Stimulated activated naive CD8-positive, alpha-beta T cell treated with anti-CD3 and anti-CD28 coated beads, Interleukin-15, amount 100 ng/mL, for 72 hours (primary cell): ENCODE measurements around the gene HS3ST6.
"Not testable (repeated sequence)": the region's sequence is repeated elsewhere in the genome, so short reads cannot be mapped to it uniquely, and the experiment has no call there.

Experiments
- ATAC-seq: fragments of 150-1000 bp; cut with Tn5 transposase; 2 replicates; pipeline ENCODE4 v1.10.0; 2021; ENCODE audit warnings: mild to moderate bottlenecking, moderate library complexity
- DNase-seq, 2 donors: peaks; one replicate each; pipeline ENCODE4 v3.0.0; 2021 to 2022
- H3K27ac Mint-ChIP-seq, 2 donors: one replicate each; pipeline ENCODE4 v1.8.0; 2022; ENCODE audit warnings: mild to moderate bottlenecking in 2 of 2, mixed read lengths in 2 of 2, moderate library complexity in 2 of 2
- H3K27me3 Mint-ChIP-seq: one replicate; pipeline ENCODE4 v1.8.0; 2022; ENCODE audit warnings: mixed read lengths
- H3K4me1 Mint-ChIP-seq: one replicate; pipeline ENCODE4 v1.8.0; 2022; ENCODE audit warnings: mild to moderate bottlenecking, mixed read lengths
- H3K4me3 Mint-ChIP-seq, 2 donors: one replicate each; pipeline ENCODE4 v1.8.0; 2022; ENCODE audit warnings: mild to moderate bottlenecking in 2 of 2, mixed read lengths in 2 of 2, moderate library complexity in 1 of 2
- H3K9me3 Mint-ChIP-seq, 2 donors: one replicate each; pipeline ENCODE4 v1.8.0; 2022; ENCODE audit warnings: mixed read lengths in 2 of 2

HS3ST6 gene

GRCh38 chr16:1908184-1908583 is 10.0 kb downstream of the HS3ST6 start:
- Mint-ChIP-seq H3K27me3 (peaks cover 37% of the 10 kb centered on the region), H3K9me3 (no peaks in the 10 kb centered on the region), H3K4me3 (no peak overlapping the region), H3K27ac (no peak overlapping the region), H3K4me1 (no peaks in the 10 kb centered on the region)
- ATAC-seq = no peak
- no peak for DNase-seq

- H3K27ac Mint-ChIP-seq = no peak overlapping the region
- H3K4me3 Mint-ChIP-seq = no peak overlapping the region
- no peaks in the 10 kb centered on the region for H3K4me1 Mint-ChIP-seq
- peaks cover 37% of the 10 kb centered on the region for H3K27me3 Mint-ChIP-seq
- no peak for DNase-seq
- no peaks in the 10 kb centered on the region for H3K9me3 Mint-ChIP-seq
- ATAC-seq = peak; percentile 34
Measured at GRCh38 chr16:1907226-1907860, 10.9 kb downstream of the HS3ST6 start.

- no peak for DNase-seq
- Mint-ChIP-seq H3K27ac (no peak overlapping the region), H3K9me3 (no peaks in the 10 kb centered on the region), H3K4me3 (no peak overlapping the region), H3K4me1 (no peaks in the 10 kb centered on the region), H3K27me3 (peaks cover 37% of the 10 kb centered on the region)
- ATAC-seq = no peak
Measured at GRCh38 chr16:1906846-1907165, 11.4 kb downstream of the HS3ST6 start.

DNA sequence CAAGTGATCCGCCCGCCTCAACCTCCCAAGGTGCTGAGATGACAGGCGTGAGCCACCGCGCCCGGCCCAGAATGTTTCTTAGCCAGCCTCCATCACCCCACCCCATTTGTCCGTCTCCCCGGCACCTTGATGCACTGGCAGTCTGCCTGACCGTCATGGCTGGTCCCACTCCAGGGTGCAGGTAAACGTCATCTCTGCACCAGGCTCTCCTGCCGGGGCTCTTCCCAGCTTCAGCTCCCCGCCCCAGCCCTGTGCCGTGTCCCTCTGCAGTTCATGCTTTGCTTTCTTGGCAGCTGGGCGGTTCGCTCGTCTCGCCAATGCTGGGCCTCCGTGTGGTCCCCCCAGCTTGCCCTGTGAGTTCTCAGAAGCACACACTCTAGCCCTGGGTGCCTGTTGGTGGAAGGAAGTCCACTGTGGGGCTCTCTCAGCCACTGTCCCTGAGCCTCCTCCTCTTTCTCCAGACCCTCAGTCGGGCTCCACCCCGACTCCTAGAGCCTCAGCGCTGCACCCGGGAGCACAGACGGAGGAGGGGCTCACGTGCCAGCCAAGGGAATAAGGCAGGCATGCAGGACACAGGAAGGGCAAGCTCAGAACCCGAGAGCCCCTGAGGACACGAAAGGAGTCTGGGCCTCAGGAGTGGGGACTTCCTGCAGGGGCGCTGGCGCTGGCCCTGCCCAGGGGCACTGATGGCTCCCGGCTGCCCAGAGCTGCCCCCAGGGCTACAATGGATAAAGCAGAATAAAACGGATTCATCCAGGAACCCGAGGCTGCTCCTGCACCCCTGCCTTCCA is 12.0 kb downstream of the HS3ST6 start:
- H3K27me3 Mint-ChIP-seq = peaks cover 37% of the 10 kb centered on the region
- no peak overlapping the region for H3K27ac Mint-ChIP-seq
- DNase-seq = no peak
- H3K9me3 Mint-ChIP-seq = no peaks in the 10 kb centered on the region
- H3K4me1 Mint-ChIP-seq = no peaks in the 10 kb centered on the region
- ATAC-seq = no peak
- H3K4me3 Mint-ChIP-seq = no peak overlapping the region

DNA sequence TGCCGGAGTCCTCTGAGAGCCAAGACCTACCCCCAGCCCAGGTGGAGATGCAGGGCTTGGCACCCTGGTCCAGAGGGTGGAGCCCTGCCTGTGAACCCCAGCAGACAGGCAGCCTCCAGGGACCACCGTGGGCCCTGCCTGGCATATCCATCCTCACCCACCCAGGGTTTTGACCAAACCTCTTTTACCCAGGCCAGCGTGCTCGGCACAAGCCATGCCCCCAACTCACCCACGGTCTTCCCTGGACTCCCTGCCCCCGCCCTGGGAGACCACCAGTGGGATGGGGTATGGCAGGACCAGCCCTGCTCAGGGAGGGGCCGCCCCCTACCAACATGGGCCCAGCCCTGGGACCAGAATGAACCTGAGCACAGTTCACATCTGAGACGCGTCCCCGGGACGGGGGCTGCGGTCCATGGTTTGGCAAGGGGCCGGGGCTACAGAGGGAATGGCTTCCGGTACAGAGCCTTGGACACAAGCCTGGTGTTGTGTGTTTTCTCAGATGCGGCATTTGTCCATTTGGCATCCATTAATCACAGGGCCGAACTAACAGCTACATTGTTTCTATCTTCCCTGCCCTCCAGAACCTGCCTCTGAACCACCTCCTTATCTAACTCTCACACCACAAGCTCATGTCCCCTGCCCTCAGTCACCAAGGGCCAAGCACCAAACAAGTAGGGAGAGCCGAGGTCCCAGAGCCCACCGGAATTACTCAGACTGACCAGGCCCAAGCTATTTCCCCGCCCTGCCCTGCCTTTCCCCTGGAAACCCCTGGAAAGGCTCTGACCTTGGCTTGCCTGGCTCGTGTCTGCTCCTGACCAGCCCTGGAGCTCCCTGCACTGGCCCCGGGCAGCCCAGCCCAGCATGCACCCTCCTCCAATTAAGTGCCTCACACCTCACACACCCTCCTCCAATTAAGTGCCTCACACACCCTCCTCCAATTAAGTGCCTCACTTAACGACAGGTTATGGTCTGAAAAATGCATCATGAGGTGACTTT is 14.1 kb downstream of the HS3ST6 start:
- no peaks in the 10 kb centered on the region for H3K4me1 Mint-ChIP-seq
- H3K27me3 Mint-ChIP-seq = peaks cover 33% of the 10 kb centered on the region
- H3K27ac Mint-ChIP-seq = peak overlapping the region in 1 of 2 donors; percentile 35

DNA sequence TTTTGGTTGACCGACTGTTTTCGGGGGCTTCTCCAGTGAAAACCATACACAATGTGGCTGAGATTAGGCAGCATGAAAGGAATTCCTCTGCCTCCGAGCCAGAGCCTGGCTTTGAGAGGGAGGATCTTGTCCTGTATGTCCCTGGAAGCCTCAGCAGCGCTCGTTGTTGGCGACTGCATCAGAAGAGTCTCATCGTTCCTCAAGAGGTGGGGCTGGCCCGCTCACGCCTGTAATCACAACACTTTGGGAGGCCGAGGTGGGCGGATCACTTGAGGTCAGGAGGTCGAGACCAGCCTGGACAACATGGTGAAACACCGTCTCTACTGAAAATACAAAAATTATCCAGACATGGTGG is 15.0 kb downstream of the HS3ST6 start:
- Mint-ChIP-seq H3K4me1 (no peaks in the 10 kb centered on the region), H3K4me3 (no peak overlapping the region), H3K27me3 (peaks cover 24% of the 10 kb centered on the region), H3K9me3 (no peaks in the 10 kb centered on the region), H3K27ac (no peak overlapping the region)
- DNase-seq (no peak), ATAC-seq (no peak)

More for the DNA sequence above, 14.1 kb downstream of the HS3ST6 start:
- DNase-seq (no peak), ATAC-seq (peak; percentile 31)
- H3K9me3 Mint-ChIP-seq = no peaks in the 10 kb centered on the region
- H3K4me3 Mint-ChIP-seq = no peak overlapping the region

DNA sequence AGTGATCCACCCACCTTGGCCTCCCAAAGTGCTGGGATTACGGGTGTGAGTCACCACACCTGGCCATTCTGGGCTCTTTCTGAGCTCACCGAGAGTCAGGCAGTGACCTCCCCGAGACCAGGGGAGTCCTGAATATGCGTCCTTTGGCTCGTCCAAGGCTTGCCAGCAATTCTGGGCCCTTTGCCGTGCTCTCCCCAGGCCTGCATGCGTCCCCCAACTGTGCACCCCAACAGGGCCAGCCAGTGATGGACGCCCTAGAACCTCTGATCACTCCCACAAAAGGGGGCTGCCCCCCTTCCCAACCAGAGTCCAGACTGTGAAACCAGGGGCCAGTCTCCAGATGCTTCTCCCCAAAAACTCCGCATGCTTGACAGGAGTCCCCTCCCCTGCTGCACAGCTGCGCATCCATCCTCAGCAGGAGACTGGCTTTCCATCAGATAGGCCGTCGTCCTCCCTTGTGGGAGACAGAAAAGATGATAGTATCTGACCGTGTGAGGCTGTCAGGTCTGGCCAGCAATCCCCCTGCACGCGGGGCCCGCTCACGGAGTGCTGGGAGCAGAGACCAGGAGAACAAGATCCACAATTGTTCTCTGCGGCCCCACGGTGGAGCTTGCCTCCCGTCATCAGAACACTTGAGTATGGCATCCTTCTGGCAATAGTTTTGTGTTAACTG is 15.5 kb downstream of the HS3ST6 start:
- Mint-ChIP-seq H3K27me3 (peaks cover 22% of the 10 kb centered on the region), H3K27ac (no peak overlapping the region)

DNA sequence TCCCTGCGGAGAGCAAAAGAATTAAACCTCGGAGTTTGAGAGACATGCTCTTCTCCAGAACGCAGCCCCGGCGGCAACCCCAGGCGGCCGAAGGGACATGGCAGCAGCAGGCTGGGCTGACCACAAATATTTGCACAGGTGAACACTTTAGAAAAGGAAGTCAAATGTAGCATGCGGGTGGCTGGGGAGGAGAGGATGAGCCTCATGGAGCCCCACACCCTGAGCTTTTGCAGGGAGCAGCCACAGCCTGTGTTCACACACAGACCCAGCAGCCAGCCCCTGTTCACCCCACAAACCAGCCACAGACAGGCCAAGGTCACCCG is 17.8 kb downstream of the HS3ST6 start:
- Mint-ChIP-seq H3K27me3 (peaks cover 19% of the 10 kb centered on the region), H3K9me3 (no peaks in the 10 kb centered on the region), H3K27ac (no peak overlapping the region), H3K4me1 (no peaks in the 10 kb centered on the region), H3K4me3 (no peak overlapping the region)
- ATAC-seq (no peak), DNase-seq (no peak)

More for the DNA sequence above, 15.5 kb downstream of the HS3ST6 start:
- DNase-seq = no peak
- ATAC-seq = no peak
- no peak overlapping the region for H3K4me3 Mint-ChIP-seq
- H3K4me1 Mint-ChIP-seq = no peaks in the 10 kb centered on the region
- no peaks in the 10 kb centered on the region for H3K9me3 Mint-ChIP-seq

- ATAC-seq = no peak
- Mint-ChIP-seq H3K27ac (no peak overlapping the region), H3K4me3 (no peak overlapping the region)
Measured at GRCh38 chr16:1899641-1900451, 18.4 kb downstream of the HS3ST6 start.

DNA sequence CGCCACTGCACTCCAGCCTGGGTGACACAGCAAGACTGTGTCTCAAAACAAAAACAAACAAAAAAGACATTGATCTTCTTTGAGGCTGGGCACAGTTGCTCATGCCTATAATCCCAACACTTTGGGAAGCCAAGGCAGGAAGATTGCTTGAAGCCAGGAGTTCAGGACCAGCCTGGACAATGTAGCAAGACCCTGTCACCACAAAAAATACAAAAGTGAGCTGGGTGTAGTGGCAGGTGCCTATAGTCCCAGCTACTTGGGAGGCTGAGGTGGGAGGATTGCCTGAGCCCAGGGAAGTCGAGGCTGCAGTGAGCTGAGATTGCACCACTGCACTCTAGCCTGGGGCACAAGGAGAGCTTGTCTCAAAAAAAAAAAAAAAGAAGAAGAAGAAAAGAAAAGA is 20.5 kb downstream of the HS3ST6 start:
- not testable (repeated sequence) for H3K9me3 Mint-ChIP-seq, H3K4me3 Mint-ChIP-seq, H3K27ac Mint-ChIP-seq, ATAC-seq, H3K4me1 Mint-ChIP-seq, DNase-seq
- H3K27me3 Mint-ChIP-seq = peaks cover 20% of the 10 kb centered on the region

More at GRCh38 chr16:1899641-1900451, 18.4 kb downstream of the HS3ST6 start:
- Mint-ChIP-seq H3K4me1 (no peaks in the 10 kb centered on the region), H3K9me3 (no peaks in the 10 kb centered on the region), H3K27me3 (peaks cover 19% of the 10 kb centered on the region)
- no peak for DNase-seq

- Mint-ChIP-seq H3K4me3 (no peak overlapping the region), H3K27ac (no peak overlapping the region), H3K4me1 (no peaks in the 10 kb centered on the region), H3K27me3 (peaks cover 22% of the 10 kb centered on the region), H3K9me3 (no peaks in the 10 kb centered on the region)
- DNase-seq (no peak), ATAC-seq (no peak)
Measured at GRCh38 chr16:1895949-1896675, 22.1 kb downstream of the HS3ST6 start.

- Mint-ChIP-seq H3K27ac (no peak overlapping the region), H3K27me3 (peaks cover 31% of the 10 kb centered on the region), H3K4me3 (no peak overlapping the region), H3K4me1 (no peaks in the 10 kb centered on the region), H3K9me3 (no peaks in the 10 kb centered on the region)
- no peak for ATAC-seq
- no peak for DNase-seq
Measured at GRCh38 chr16:1895068-1895467, 23.1 kb downstream of the HS3ST6 start.

DNA sequence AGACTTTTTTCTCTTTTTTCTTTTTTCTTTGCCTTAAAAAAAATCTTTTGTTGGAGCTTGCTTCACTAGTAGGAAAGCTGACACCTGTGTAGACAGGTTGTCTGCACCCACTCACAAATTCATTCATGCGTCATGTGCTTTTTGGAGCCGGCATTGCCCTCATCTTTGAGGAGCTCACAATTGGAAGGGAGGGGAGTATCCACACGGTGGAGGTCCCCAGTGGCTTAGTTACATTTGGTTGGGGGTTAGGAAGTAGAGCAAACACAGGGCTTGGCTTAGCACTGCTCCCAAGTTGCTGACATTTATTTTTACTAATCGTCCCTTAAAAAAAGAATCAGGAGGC is 27.5 kb downstream of the HS3ST6 start:
- H3K4me3 Mint-ChIP-seq = no peak overlapping the region
- H3K9me3 Mint-ChIP-seq = no peaks in the 10 kb centered on the region
- H3K4me1 Mint-ChIP-seq = no peaks in the 10 kb centered on the region
- H3K27ac Mint-ChIP-seq = no peak overlapping the region
- ATAC-seq (no peak), DNase-seq (no peak)
- H3K27me3 Mint-ChIP-seq = peaks cover 33% of the 10 kb centered on the region

- no peaks in the 10 kb centered on the region for H3K4me1 Mint-ChIP-seq
- DNase-seq (no peak), ATAC-seq (no peak)
- H3K4me3 Mint-ChIP-seq = no peak overlapping the region
- peaks cover 36% of the 10 kb centered on the region for H3K27me3 Mint-ChIP-seq
- H3K9me3 Mint-ChIP-seq = no peaks in the 10 kb centered on the region
- no peak overlapping the region for H3K27ac Mint-ChIP-seq
Measured at GRCh38 chr16:1890024-1890707, 28.0 kb downstream of the HS3ST6 start.
